Mesothelial cell of epicardium (in vitro differentiated cells): ENCODE data around the gene FAM219A. TPM values are rescaled to one million over a fixed set of nuclear protein-coding genes. Genes with fewer than 3 reads are reported as not detected.
A peak's percentile ranks its signal among the peaks of the same experiment; 100 is the strongest.

Experiments used
- DNase-seq, 2 experiments: peaks; one replicate each; pipeline ENCODE4 v3.0.0; 2021; ENCODE audit warnings: low spot score in 2 of 2; ENCODE audit not compliant: unreplicated experiment in 2 of 2
- H3K27ac Mint-ChIP-seq: 2 replicates; pipeline ENCODE4 v1.8.0; 2021; ENCODE audit warnings: mixed read lengths
- H3K27me3 Mint-ChIP-seq: 2 replicates; pipeline ENCODE4 v1.8.0; 2021; ENCODE audit warnings: low read depth, mixed read lengths
- H3K36me3 Mint-ChIP-seq: 2 replicates; pipeline ENCODE4 v1.8.0; 2021; ENCODE audit warnings: mixed read lengths
- H3K4me1 Mint-ChIP-seq: 2 replicates; pipeline ENCODE4 v1.8.0; 2021; ENCODE audit warnings: mixed read lengths
- H3K4me3 Mint-ChIP-seq: 2 replicates; pipeline ENCODE4 v1.8.0; 2021; ENCODE audit warnings: mild to moderate bottlenecking, moderate library complexity, mixed read lengths
- H3K9me3 Mint-ChIP-seq: 2 replicates; pipeline ENCODE4 v1.8.0; 2021; ENCODE audit warnings: mixed read lengths
- CTCF ChIP-seq: fragments of 200-600 bp; sonication (generic); IDR thresholded peaks from one replicate; pipeline ENCODE4 v1.5.0; 2021; ENCODE audit warnings: antibody characterized with exemption; ENCODE audit not compliant: unreplicated experiment
- total RNA-seq: library from RNA; stranded (reverse); gene quantifications from 3 replicates; pipeline ENCODE4 v1.2.1, GENCODE V29; 2021

Gene FAM219A
- total RNA-seq, 1 donor from 2014 or later = 16.9 TPM

GRCh38 chr9:34379334-34380033 lies 78.9 kb downstream of the FAM219A start:
- no peak overlapping the region for H3K27ac Mint-ChIP-seq
- TF ChIP-seq CTCF = peak; percentile 89
- H3K36me3 Mint-ChIP-seq = no peaks in the 10 kb centered on the region
- H3K9me3 Mint-ChIP-seq = no peaks in the 10 kb centered on the region
- peaks cover 35% of the 10 kb centered on the region for H3K4me1 Mint-ChIP-seq
- peak overlapping the region; percentile 84 for H3K4me3 Mint-ChIP-seq
- peak in 1 of 2 experiments; percentile 85 for DNase-seq
- peaks cover 69% of the 10 kb centered on the region for H3K27me3 Mint-ChIP-seq

- Mint-ChIP-seq H3K4me1 (peaks cover 35% of the 10 kb centered on the region), H3K36me3 (no peaks in the 10 kb centered on the region), H3K27ac (no peak overlapping the region), H3K4me3 (peak overlapping the region; percentile 37), H3K9me3 (no peaks in the 10 kb centered on the region), H3K27me3 (peaks cover 59% of the 10 kb centered on the region)
- no peak for TF ChIP-seq CTCF
- no peak for DNase-seq
Observed at GRCh38 chr9:34378376-34379060, 79.9 kb downstream of the FAM219A start.

- TF ChIP-seq CTCF = no peak
- H3K9me3 Mint-ChIP-seq = no peaks in the 10 kb centered on the region
- H3K4me1 Mint-ChIP-seq = peaks cover 35% of the 10 kb centered on the region
- no peaks in the 10 kb centered on the region for H3K36me3 Mint-ChIP-seq
- H3K27me3 Mint-ChIP-seq = peaks cover 47% of the 10 kb centered on the region
- peak overlapping the region; percentile 85 for H3K4me3 Mint-ChIP-seq
- DNase-seq = no peak
- peak overlapping the region; percentile 25 for H3K27ac Mint-ChIP-seq
Observed at GRCh38 chr9:34377404-34377746, 81.0 kb downstream of the FAM219A start.

- peak within 1 kb of the TSS; percentile 25 for H3K27ac Mint-ChIP-seq
Observed at GRCh38 chr9:34376596-34377403, 81.6 kb downstream of the FAM219A start, which contains the start of gene MYORG. TSS of gene MYORG (minus strand) at chr9:34376898. CDS start at chr9:34372943, 3,955 bp downstream.

More at GRCh38 chr9:34376596-34377403, 81.6 kb downstream of the FAM219A start, which contains the start of gene MYORG:
- H3K4me1 Mint-ChIP-seq = peaks cover 35% of the 10 kb centered on the region
- H3K36me3 Mint-ChIP-seq = peaks cover 2% of the 10 kb centered on the region
- DNase-seq = peak; percentile 63 to 83
- no peaks in the 10 kb centered on the region for H3K9me3 Mint-ChIP-seq
- peaks cover 42% of the 10 kb centered on the region for H3K27me3 Mint-ChIP-seq
- no peak for TF ChIP-seq CTCF
- H3K4me3 Mint-ChIP-seq = peak within 1 kb of the TSS; percentile 85
